ENCODE results near the gene NACAD.

Gene NACAD

DNA sequence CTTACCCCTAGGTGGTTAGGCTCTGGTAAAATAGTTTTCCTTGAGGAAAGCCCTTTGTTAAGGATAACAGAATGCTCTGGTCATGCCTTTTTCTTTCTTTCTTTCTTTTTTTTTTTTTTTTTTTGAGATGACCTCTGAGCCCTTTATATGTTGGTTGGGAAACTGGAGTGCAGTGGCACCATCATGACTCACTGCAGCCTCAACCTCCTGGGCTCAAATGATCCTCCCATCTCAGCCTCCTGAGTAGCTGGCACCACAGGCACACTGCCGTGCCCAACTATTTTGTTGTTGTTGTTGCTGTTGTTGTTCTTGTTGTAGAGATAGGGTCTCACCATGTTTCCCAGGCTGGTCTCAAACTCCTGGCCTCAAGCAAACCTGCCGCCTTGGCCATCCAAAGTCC, 27.4 kb downstream of the NACAD start:
- TF ChIP-seq, protein P1, sequence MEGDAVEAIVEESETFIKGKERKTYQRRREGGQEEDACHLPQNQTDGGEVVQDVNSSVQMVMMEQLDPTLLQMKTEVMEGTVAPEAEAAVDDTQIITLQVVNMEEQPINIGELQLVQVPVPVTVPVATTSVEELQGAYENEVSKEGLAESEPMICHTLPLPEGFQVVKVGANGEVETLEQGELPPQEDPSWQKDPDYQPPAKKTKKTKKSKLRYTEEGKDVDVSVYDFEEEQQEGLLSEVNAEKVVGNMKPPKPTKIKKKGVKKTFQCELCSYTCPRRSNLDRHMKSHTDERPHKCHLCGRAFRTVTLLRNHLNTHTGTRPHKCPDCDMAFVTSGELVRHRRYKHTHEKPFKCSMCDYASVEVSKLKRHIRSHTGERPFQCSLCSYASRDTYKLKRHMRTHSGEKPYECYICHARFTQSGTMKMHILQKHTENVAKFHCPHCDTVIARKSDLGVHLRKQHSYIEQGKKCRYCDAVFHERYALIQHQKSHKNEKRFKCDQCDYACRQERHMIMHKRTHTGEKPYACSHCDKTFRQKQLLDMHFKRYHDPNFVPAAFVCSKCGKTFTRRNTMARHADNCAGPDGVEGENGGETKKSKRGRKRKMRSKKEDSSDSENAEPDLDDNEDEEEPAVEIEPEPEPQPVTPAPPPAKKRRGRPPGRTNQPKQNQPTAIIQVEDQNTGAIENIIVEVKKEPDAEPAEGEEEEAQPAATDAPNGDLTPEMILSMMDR (IDR thresholded peaks at IDR 0.05; ENCODE audit: low read depth, low read length), result no peak
- no peak for DNase-seq (ENCODE audit: low read depth in 2 of 2)
- H3K4me3 ChIP-seq (replicated peaks in 1 of 2; ENCODE audit: low read depth in 2 of 2, low read length in 2 of 2), result no peak overlapping the region

DNA sequence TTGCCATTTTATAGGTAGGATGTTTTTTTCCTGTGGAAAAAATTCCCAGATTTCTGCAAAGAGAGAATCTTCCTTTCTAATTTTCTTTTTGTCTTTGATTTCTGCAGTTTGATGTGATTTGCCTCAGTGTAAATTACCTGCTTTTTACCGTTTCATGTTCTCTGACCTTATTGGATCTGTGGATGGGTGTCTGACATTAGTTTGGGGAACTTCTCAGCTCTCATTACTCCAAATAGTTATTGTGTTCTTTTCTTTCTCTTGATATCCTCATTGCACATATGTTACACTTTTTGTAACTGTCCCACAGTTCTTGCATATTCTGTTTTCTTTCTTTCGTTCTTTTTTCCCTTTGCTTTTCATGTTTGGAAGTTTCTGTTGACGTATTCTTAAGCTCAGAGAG, 28.5 kb downstream of the NACAD start:
- TF ChIP-seq, protein P1 (IDR thresholded peaks at IDR 0.05; ENCODE audit: low read depth, low read length), result no peak
- DNase-seq (ENCODE audit: low read depth in 2 of 2), result no peak
- no peak overlapping the region for H3K4me3 ChIP-seq (replicated peaks in 1 of 2; ENCODE audit: low read depth in 2 of 2, low read length in 2 of 2)

DNA sequence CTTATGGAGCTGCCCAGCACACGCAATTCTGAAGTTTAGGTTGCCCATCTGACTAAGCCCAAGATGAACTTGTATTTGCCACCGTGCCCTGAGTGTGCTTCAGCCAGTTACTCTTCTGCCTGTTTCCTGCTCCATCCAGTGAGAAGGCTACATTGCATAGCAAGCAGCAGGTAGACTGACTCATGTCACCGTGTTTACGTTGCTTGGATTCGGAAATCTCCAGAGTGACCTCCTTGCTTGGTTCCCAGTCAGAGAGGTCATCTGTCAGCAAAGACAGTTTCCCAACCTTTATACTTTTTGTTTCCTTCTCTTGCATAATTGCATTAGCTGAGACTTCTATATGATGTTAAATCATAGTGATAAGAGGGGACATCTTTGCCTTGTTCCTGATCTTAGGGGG, 30.9 kb downstream of the NACAD start:
- TF ChIP-seq, protein P1 (IDR thresholded peaks at IDR 0.05; ENCODE audit: low read depth, low read length), result no peak

DNA sequence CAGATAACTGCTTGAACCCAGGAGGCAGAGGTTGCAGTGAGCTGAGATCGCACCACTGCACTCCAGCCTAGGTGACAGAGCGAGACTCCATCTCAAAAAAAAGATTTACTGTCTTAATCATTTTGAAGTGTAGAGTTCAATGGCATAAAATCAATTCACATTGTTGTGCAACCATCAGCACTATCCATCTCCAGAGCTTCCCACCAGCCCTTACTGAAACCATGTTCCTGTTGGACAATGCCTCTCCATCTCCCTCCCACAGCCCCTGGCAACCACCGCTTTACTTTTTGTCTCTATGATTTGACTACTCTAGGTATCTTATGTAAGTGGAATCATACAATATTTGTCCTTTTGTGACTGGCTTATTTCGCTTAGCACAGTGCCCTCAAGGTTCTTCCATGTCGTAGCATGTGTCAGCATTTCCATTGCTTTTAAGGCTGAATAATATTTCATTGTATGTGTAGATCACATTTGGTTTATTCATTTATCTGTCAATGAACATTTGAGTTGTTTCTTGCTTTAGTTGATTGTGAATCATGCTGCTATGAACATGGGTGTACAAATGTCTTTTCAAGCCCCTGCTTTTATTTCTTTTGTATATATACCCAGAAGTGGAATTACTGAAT, 33.1 kb downstream of the NACAD start:
- no peak overlapping the region for H3K4me3 ChIP-seq (replicated peaks in 1 of 2; ENCODE audit: low read depth in 2 of 2, low read length in 2 of 2)
- TF ChIP-seq, protein P1 (IDR thresholded peaks at IDR 0.05; ENCODE audit: low read depth, low read length), result no peak
- no peak for DNase-seq (ENCODE audit: low read depth in 2 of 2)

More for the DNA sequence above, 30.9 kb downstream of the NACAD start:
- H3K4me3 ChIP-seq (replicated peaks in 1 of 2; ENCODE audit: low read depth in 2 of 2, low read length in 2 of 2), result no peak overlapping the region
- no peak for DNase-seq (ENCODE audit: low read depth in 2 of 2)

DNA sequence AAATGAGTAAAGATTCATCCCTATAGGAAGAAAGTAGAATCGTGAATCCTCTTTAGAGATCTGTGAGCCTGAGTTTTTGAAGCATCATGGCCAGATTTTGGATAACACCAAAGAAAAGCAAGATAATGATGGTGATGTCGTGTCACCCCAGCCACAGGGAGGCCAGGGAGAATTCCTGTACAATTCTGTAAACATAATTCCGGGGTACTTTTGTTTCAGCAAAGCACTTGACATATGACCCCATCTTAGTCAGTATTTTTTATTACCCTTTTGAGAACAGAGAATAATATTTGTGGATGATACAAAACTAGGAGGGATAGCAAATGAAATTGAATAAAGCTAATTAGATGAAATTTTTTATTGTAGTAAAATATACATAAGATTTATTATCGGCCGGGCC, 33.8 kb downstream of the NACAD start:
- H3K4me3 ChIP-seq (replicated peaks in 1 of 2; ENCODE audit: low read depth in 2 of 2, low read length in 2 of 2), result no peak overlapping the region
- DNase-seq (ENCODE audit: low read depth in 2 of 2), result no peak
- TF ChIP-seq, protein P1 (IDR thresholded peaks at IDR 0.05; ENCODE audit: low read depth, low read length), result no peak

DNA sequence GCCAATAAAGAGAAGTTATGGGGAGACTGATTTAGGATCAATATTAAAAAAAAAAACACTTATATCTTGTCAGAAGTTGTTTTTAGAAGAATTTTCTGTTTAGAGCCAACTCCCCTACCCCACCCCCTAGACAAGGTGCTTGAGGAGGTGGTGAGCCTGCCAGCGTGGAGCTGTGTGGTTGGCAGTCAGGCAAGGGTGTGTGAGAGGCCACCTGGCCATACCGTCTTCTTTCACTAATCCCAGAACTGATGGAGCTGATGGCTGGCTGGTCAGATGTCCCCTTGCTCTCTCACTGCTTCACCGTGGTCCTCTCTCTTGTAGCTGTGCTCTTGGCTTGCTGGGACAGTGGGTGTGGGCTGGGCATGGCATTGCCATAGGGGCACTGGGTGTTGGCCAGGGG, 34.3 kb downstream of the NACAD start:
- TF ChIP-seq, protein P1 (IDR thresholded peaks at IDR 0.05; ENCODE audit: low read depth, low read length), result no peak
- H3K4me3 ChIP-seq (replicated peaks in 1 of 2; ENCODE audit: low read depth in 2 of 2, low read length in 2 of 2), result no peak overlapping the region
- DNase-seq (ENCODE audit: low read depth in 2 of 2), result no peak

DNA sequence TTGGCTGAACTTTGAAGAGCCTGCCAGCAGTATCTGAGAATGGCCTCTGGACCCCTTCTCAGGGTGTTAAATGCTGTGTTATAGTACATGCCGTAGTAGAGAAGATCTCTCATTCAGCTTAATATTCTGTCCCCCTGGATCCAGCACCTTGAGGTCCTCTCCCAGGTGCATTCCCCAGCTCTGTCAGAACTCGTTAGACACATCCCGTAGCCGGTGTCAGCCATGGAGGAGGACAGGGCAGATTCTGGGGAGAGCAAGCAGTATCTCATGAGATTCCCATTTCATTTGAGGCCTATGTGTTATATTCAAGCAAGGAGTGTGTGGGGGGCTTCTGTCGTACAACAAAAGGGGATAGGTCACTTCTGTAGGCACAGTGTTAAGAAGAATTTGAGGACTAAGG, 34.8 kb downstream of the NACAD start:
- TF ChIP-seq, protein P1 (IDR thresholded peaks at IDR 0.05; ENCODE audit: low read depth, low read length), result no peak
- H3K4me3 ChIP-seq (replicated peaks in 1 of 2; ENCODE audit: low read depth in 2 of 2, low read length in 2 of 2), result no peak overlapping the region
- DNase-seq (ENCODE audit: low read depth in 2 of 2), result no peak
